ENCODE data around the gene TMEM130. TPM values are rescaled to one million over a fixed set of nuclear protein-coding genes. Genes with fewer than 3 reads are reported as not detected.
"Not testable (repeated sequence)": the region's sequence is repeated elsewhere in the genome, so short reads cannot be mapped to it uniquely, and the experiment has no call there.

The TMEM130 gene
- total RNA-seq, 2 experiments from 2014 or later, result not detected

DNA sequence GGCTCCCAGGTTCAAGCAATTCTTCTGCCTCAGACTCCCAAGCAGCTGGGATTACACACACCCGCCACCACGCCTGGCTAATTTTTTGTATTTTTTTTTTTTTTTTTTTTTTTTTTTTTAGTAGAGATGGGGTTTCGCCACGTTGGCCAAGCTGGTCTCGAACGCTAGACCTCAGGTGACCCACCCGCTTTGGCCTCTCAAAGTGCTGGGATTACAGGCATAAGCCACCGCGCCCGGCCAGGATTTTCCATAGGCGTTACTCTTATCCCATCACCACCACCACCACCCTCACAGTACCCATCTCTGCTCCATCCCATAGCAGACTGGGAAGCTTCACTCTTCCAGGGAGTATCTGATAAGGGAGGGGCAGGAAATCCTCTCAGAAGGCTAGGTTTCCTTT, 3.8 kb upstream of the TMEM130 start:
- H3K4me1 Mint-ChIP-seq; H3K9me3 Mint-ChIP-seq; H3K4me3 Mint-ChIP-seq; H3K27ac Mint-ChIP-seq; DNase-seq; ATAC-seq (ENCODE audit: low read depth); H3K36me3 Mint-ChIP-seq: not testable (repeated sequence)
- H3K27me3 Mint-ChIP-seq, result peaks cover 21% of the 10 kb centered on the region
- POLR2A ChIA-PET, result interaction anchor here (0.7 kb wide), 1 partner anchor 302 kb away, joined by 3 read pairs; no protein-coding TSS in a partner anchor

- no peaks in the 10 kb centered on the region for H3K36me3 Mint-ChIP-seq
- no peaks in the 10 kb centered on the region for H3K9me3 Mint-ChIP-seq
- POLR2A ChIA-PET, result no interaction called here
- H3K27ac Mint-ChIP-seq, result no peak overlapping the region
- DNase-seq (no peak), ATAC-seq (ENCODE audit: low read depth) (peak; percentile 34)
- H3K27me3 Mint-ChIP-seq, result peaks cover 28% of the 10 kb centered on the region
- H3K4me3 Mint-ChIP-seq, result no peak overlapping the region
- peaks cover 3% of the 10 kb centered on the region for H3K4me1 Mint-ChIP-seq
These were observed 2.6 kb upstream of the TMEM130 start for GRCh38 chr7:98872328-98872924.

GRCh38 chr7:98870807-98871491, 1.1 kb upstream of the TMEM130 start:
- peaks cover 29% of the 10 kb centered on the region for H3K27me3 Mint-ChIP-seq
- POLR2A ChIA-PET, result no interaction called here
- DNase-seq (no peak), ATAC-seq (ENCODE audit: low read depth) (no peak)
- H3K36me3 Mint-ChIP-seq, result no peaks in the 10 kb centered on the region
- no peak overlapping the region for H3K27ac Mint-ChIP-seq
- no peaks in the 10 kb centered on the region for H3K9me3 Mint-ChIP-seq
- peak overlapping the region; percentile 81 for H3K4me3 Mint-ChIP-seq
- H3K4me1 Mint-ChIP-seq, result peaks cover 3% of the 10 kb centered on the region

GRCh38 chr7:98870121-98870651, 372 bp upstream of the TMEM130 start:
- Mint-ChIP-seq H3K36me3 (no peaks in the 10 kb centered on the region), H3K9me3 (no peaks in the 10 kb centered on the region), H3K4me3 (peak overlapping the region; percentile 81), H3K27me3 (peaks cover 29% of the 10 kb centered on the region), H3K27ac (no peak overlapping the region), H3K4me1 (peaks cover 3% of the 10 kb centered on the region)
- DNase-seq, result peak; percentile 69
- ATAC-seq (ENCODE audit: low read depth), result peak; percentile 85
- POLR2A ChIA-PET, result interaction anchor here (0.7 kb wide), 1 partner anchor 9 kb away, joined by 3 read pairs; no protein-coding TSS in a partner anchor

GRCh38 chr7:98869027-98869596, 702 bp downstream of the TMEM130 start:
- POLR2A ChIA-PET, result no interaction called here
- ATAC-seq (ENCODE audit: low read depth) (no peak), DNase-seq (peak; percentile 29)
- H3K4me3 Mint-ChIP-seq, result no peak overlapping the region
- no peak overlapping the region for H3K27ac Mint-ChIP-seq
- peaks cover 3% of the 10 kb centered on the region for H3K4me1 Mint-ChIP-seq
- no peaks in the 10 kb centered on the region for H3K9me3 Mint-ChIP-seq
- H3K27me3 Mint-ChIP-seq, result peaks cover 29% of the 10 kb centered on the region
- no peaks in the 10 kb centered on the region for H3K36me3 Mint-ChIP-seq

DNA sequence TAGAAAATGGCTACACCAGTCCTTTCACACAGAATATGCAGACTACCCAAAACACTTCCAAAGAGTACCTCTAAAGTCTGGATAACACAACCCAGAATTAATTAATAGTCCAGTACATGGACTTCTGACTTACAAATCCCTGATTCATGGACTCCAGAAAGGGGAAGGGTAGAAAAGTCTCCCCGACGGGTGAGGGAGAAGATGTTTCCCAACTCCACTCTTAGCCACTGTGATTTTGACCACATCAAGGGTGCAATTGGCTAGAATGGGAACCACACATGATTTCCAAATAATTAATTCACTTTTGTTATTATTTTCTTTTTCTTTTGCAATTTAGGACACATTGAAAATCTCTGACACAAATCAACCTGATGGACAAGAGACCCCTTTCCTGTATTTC, 1.4 kb downstream of the TMEM130 start:
- H3K27me3 Mint-ChIP-seq, result peaks cover 31% of the 10 kb centered on the region
- H3K36me3 Mint-ChIP-seq, result no peaks in the 10 kb centered on the region
- DNase-seq, result no peak
- no peak for ATAC-seq (ENCODE audit: low read depth)
- no peak overlapping the region for H3K4me3 Mint-ChIP-seq
- H3K9me3 Mint-ChIP-seq, result no peaks in the 10 kb centered on the region
- H3K27ac Mint-ChIP-seq, result no peak overlapping the region
- peaks cover 3% of the 10 kb centered on the region for H3K4me1 Mint-ChIP-seq
- POLR2A ChIA-PET, result no interaction called here

- no peaks in the 10 kb centered on the region for H3K36me3 Mint-ChIP-seq
- POLR2A ChIA-PET, result no interaction called here
- no peaks in the 10 kb centered on the region for H3K9me3 Mint-ChIP-seq
- no peak overlapping the region for H3K4me3 Mint-ChIP-seq
- no peak for ATAC-seq (ENCODE audit: low read depth)
- H3K4me1 Mint-ChIP-seq, result peaks cover 3% of the 10 kb centered on the region
- no peak overlapping the region for H3K27ac Mint-ChIP-seq
- H3K27me3 Mint-ChIP-seq, result peaks cover 32% of the 10 kb centered on the region
- DNase-seq, result no peak
These were observed 3.0 kb downstream of the TMEM130 start for GRCh38 chr7:98866765-98867164.

GRCh38 chr7:98866351-98866750, 3.5 kb downstream of the TMEM130 start:
- Mint-ChIP-seq H3K4me1 (peaks cover 3% of the 10 kb centered on the region), H3K27me3 (peaks cover 32% of the 10 kb centered on the region), H3K4me3 (no peak overlapping the region), H3K9me3 (no peaks in the 10 kb centered on the region), H3K27ac (no peak overlapping the region), H3K36me3 (no peaks in the 10 kb centered on the region)
- no peak for DNase-seq
- POLR2A ChIA-PET, result no interaction called here
- ATAC-seq (ENCODE audit: low read depth), result no peak

- no peaks in the 10 kb centered on the region for H3K9me3 Mint-ChIP-seq
- no peak overlapping the region for H3K4me3 Mint-ChIP-seq
- H3K4me1 Mint-ChIP-seq, result no peaks in the 10 kb centered on the region
- ATAC-seq (ENCODE audit: low read depth) (no peak), DNase-seq (no peak)
- peaks cover 24% of the 10 kb centered on the region for H3K27me3 Mint-ChIP-seq
- POLR2A ChIA-PET, result no interaction called here
- H3K36me3 Mint-ChIP-seq, result no peaks in the 10 kb centered on the region
- no peak overlapping the region for H3K27ac Mint-ChIP-seq
These were observed 4.9 kb downstream of the TMEM130 start for GRCh38 chr7:98864731-98865453.

GRCh38 chr7:98863601-98864000, 6.2 kb downstream of the TMEM130 start:
- DNase-seq (no peak), ATAC-seq (ENCODE audit: low read depth) (no peak)
- Mint-ChIP-seq H3K36me3 (no peaks in the 10 kb centered on the region), H3K4me1 (no peaks in the 10 kb centered on the region), H3K4me3 (no peak overlapping the region), H3K27ac (no peak overlapping the region), H3K27me3 (peaks cover 18% of the 10 kb centered on the region), H3K9me3 (no peaks in the 10 kb centered on the region)
- POLR2A ChIA-PET, result no interaction called here

GRCh38 chr7:98862716-98863420, 6.9 kb downstream of the TMEM130 start:
- no peaks in the 10 kb centered on the region for H3K4me1 Mint-ChIP-seq
- ATAC-seq (ENCODE audit: low read depth) (no peak), DNase-seq (no peak)
- H3K36me3 Mint-ChIP-seq, result no peaks in the 10 kb centered on the region
- POLR2A ChIA-PET, result no interaction called here
- no peak overlapping the region for H3K4me3 Mint-ChIP-seq
- H3K27me3 Mint-ChIP-seq, result peaks cover 15% of the 10 kb centered on the region
- no peak overlapping the region for H3K27ac Mint-ChIP-seq
- H3K9me3 Mint-ChIP-seq, result no peaks in the 10 kb centered on the region

DNA sequence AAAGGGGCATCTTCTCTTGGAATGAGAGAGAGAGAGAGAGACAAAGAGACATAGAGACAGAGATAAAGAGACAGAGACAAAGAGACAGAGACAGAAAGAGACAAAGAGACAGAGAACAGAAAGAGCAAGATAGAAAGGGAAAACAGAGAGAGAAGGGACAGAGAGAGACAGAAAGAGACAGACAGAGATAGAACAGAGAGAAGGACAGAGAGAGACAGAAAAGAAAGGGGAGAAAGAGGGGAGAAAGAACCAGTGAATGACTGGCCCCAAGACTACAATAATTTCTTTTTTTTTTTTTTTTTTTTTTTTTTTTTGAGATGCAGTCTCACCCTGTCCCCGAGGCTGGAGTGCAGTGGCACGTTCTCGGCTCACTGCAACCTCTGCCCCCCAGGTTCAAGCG, 7.6 kb downstream of the TMEM130 start:
- Mint-ChIP-seq H3K4me3 (no peak overlapping the region), H3K36me3 (no peaks in the 10 kb centered on the region), H3K9me3 (no peaks in the 10 kb centered on the region), H3K27ac (peak overlapping the region; percentile 3), H3K27me3 (peaks cover 15% of the 10 kb centered on the region), H3K4me1 (no peaks in the 10 kb centered on the region)
- ATAC-seq (ENCODE audit: low read depth) (no peak), DNase-seq (no peak)
- POLR2A ChIA-PET, result no interaction called here

DNA sequence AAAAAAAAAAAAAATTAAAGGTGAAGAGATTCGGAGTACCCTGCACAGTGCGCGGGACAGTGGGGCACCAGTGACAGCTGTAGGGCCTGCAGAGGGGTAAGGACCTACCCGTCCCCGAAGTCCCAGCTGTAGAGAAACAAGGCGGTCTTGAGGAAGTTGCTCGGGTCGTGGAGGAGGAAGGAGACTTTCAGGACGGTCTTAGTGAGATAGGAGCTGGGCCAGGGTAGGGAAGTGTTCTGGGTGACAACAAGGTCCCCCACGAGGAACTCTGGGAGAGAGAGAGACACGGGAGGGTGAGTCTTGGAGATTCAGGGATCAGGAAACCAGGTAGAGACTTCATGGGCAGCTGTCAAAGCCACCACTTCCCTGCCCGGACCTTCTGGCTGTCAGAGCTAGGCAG, 9.7 kb downstream of the TMEM130 start:
- H3K4me3 Mint-ChIP-seq, result no peak overlapping the region

More for the DNA sequence above, 9.7 kb downstream of the TMEM130 start:
- Mint-ChIP-seq H3K27ac (no peak overlapping the region), H3K9me3 (no peaks in the 10 kb centered on the region), H3K36me3 (no peaks in the 10 kb centered on the region), H3K27me3 (peaks cover 18% of the 10 kb centered on the region), H3K4me1 (no peaks in the 10 kb centered on the region)
- no peak for ATAC-seq (ENCODE audit: low read depth)
- POLR2A ChIA-PET, result no interaction called here
- no peak for DNase-seq
